Stimulated activated effector memory CD8-positive, alpha-beta T cell treated with anti-CD3 and anti-CD28 coated beads, Interleukin-12 subunit alpha, Interleukin-12 subunit beta, amount 100 ng/mL, for 72 hours (primary cell): ENCODE results near the gene CPLX1.

Experiments
- ATAC-seq: fragments of 150-1000 bp; cut with Tn5 transposase; 2 replicates; pipeline ENCODE4 v1.10.0; 2021
- DNase-seq, 2 donors: peaks; one replicate each; pipeline ENCODE4 v3.0.0; 2021 to 2022; ENCODE audit warnings: low spot score in 2 of 2
- H3K27ac Mint-ChIP-seq: one replicate; pipeline ENCODE4 v1.8.0; 2022; ENCODE audit warnings: mild to moderate bottlenecking, mixed read lengths
- H3K36me3 Mint-ChIP-seq: one replicate; pipeline ENCODE4 v1.8.0; 2022; ENCODE audit warnings: mild to moderate bottlenecking, mixed read lengths
- H3K4me1 Mint-ChIP-seq: one replicate; pipeline ENCODE4 v1.8.0; 2022; ENCODE audit warnings: mixed read lengths
- H3K4me3 Mint-ChIP-seq: one replicate; pipeline ENCODE4 v1.8.0; 2022; ENCODE audit warnings: mild to moderate bottlenecking, mixed read lengths
- H3K9me3 Mint-ChIP-seq: one replicate; pipeline ENCODE4 v1.8.0; 2022; ENCODE audit warnings: mixed read lengths

Gene CPLX1

DNA sequence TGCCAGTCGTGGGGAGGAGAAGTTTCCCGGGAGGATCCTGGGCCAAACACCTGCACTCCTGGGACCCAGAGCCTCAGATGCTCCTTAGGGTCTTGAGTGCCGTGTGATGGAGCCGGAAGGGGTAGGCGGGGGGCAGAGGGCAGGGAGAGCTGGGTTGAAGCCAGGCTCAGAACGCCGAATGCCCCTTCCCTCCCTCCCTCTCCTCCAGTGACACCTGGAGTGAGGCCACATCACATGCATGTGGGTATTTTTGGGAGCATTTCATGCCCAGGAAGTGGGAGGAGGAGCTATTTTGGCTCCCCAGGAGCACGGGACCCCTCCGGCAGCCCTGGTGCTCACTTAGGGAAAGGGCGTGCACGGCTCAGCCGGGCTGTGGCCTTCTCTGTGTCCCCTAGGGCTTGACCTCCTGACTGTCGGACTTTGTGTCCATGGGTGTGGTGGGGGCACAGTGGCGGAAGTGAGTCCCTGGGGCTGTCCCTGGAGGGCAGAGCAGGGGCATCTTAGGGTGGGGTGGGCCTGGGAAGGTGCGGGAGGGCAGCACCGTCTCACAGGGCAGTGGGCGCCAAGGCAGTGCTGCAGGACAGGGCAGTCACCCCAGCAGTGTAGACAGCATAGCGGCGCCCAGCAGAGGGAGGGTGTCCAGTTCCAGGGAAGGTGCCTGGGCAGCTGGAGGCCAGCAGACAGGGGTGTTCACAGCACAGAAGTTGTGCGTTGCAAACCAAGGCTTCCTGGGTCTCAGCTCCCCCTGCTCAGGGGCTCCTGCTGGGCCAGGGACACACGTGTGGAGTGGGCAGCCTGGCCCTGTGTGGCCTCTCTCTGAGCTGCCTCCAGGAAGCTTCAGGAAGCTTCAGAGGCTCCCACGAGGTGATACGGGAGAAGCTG, 4.9 kb upstream of the CPLX1 start:
- peaks cover 13% of the 10 kb centered on the region for H3K36me3 Mint-ChIP-seq
- no peak for ATAC-seq
- no peak overlapping the region for H3K4me3 Mint-ChIP-seq
- no peak for DNase-seq
- H3K9me3 Mint-ChIP-seq, result no peaks in the 10 kb centered on the region
- H3K27ac Mint-ChIP-seq, result no peak overlapping the region
- H3K4me1 Mint-ChIP-seq, result peaks cover 11% of the 10 kb centered on the region

DNA sequence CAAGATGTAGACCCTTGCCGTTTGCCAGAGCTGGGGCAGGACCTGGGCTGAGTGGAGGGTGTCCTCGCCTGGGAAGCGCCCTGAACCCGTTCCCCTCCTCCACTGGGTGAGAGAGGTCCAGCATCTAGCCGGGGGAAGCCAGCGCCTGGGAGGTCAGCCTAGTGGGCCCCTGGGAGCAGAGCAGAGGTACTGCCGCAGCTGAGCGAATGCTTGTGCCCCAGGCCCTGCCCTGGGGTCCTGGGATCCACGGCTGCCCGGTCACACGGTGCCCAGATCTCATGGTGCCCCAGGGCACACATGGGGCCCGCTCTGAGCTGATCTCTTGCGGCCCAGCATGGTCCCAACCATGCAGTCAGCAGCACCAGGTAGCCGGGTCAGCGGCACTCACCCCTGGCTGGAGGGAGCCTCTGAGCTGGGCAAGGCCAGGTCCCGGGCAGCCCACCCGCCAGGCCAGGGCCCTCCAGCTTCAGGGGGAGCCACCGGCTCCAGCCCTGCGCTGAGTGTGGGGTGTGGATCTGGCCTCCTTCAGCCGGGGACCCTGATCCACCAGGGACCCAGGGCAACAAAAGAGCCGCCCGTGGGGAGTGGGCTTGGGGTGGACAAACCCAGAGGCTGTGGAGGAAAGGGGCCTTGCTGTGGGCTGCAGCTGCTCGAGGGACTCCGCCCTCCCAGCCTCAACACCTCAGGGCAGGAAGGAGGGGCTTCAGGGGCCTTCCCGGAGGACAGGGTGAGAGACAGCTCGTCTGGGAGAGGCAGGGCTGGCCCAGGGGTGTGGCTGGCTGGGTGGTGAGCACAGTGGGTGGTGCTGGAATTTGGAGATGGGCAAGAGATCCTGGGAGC, 4.1 kb upstream of the CPLX1 start:
- Mint-ChIP-seq H3K27ac (no peak overlapping the region), H3K9me3 (no peaks in the 10 kb centered on the region), H3K4me1 (peaks cover 12% of the 10 kb centered on the region), H3K4me3 (no peak overlapping the region), H3K36me3 (peaks cover 13% of the 10 kb centered on the region)
- DNase-seq, result no peak
- ATAC-seq, result no peak

DNA sequence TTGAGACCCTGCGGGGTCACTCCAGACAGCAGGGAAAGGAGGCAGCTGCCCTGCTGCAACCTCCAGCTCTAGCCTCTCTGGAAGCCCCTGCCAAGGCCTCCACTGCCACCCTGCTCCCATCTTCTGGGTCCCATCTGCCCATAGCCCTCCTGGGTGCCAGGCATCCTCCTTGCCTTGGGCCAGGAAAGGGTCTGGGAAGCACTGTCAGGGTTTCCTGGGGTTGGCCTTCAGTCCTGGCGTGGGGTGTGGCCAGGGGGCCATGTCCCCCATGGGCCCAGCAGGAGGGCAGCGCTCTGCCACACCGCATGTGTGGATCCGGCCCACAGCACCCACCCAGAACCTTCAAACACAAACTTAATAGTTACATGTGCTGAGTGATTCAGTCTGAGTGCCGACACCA, 3.4 kb upstream of the CPLX1 start:
- Mint-ChIP-seq H3K27ac (no peak overlapping the region), H3K4me1 (peaks cover 19% of the 10 kb centered on the region)

DNA sequence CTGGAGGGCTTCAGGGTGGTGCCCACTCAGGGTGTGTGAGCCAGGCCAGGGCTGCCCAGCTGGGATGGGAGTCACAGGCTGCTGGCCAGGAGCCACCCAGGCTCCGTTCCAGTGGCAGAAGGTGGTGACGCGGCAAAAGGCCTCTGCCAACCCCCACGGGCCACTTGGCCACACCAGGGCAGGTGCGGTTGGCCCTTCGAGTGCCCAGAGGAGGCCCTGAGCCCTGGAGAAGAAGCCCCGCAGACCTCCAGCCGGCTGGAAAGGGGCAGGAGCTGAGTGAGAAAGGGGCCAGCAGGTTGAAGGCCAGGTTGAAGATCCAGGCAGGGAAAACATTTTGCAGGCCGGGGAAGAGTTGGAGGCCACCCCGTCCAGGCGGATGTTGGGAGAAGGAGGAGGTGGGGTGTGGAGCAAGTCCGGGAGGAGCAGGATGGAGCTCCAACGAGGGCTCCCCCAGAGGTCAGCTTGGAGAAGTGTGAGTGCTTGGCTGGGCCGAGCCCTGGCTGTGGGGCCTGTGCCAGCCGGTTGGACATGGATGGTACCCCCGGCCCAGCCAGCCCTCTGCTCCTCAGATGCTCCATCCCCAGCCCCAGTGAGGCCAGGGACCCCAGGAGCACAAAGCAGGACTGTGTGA, 2.8 kb upstream of the CPLX1 start:
- no peak overlapping the region for H3K4me3 Mint-ChIP-seq
- ATAC-seq (no peak), DNase-seq (no peak)
- peaks cover 13% of the 10 kb centered on the region for H3K36me3 Mint-ChIP-seq
- H3K9me3 Mint-ChIP-seq, result no peaks in the 10 kb centered on the region
- H3K4me1 Mint-ChIP-seq, result peaks cover 19% of the 10 kb centered on the region
- H3K27ac Mint-ChIP-seq, result no peak overlapping the region

More for the DNA sequence above, 3.4 kb upstream of the CPLX1 start:
- Mint-ChIP-seq H3K36me3 (peaks cover 13% of the 10 kb centered on the region), H3K9me3 (no peaks in the 10 kb centered on the region), H3K4me3 (no peak overlapping the region)
- no peak for DNase-seq
- ATAC-seq, result no peak

DNA sequence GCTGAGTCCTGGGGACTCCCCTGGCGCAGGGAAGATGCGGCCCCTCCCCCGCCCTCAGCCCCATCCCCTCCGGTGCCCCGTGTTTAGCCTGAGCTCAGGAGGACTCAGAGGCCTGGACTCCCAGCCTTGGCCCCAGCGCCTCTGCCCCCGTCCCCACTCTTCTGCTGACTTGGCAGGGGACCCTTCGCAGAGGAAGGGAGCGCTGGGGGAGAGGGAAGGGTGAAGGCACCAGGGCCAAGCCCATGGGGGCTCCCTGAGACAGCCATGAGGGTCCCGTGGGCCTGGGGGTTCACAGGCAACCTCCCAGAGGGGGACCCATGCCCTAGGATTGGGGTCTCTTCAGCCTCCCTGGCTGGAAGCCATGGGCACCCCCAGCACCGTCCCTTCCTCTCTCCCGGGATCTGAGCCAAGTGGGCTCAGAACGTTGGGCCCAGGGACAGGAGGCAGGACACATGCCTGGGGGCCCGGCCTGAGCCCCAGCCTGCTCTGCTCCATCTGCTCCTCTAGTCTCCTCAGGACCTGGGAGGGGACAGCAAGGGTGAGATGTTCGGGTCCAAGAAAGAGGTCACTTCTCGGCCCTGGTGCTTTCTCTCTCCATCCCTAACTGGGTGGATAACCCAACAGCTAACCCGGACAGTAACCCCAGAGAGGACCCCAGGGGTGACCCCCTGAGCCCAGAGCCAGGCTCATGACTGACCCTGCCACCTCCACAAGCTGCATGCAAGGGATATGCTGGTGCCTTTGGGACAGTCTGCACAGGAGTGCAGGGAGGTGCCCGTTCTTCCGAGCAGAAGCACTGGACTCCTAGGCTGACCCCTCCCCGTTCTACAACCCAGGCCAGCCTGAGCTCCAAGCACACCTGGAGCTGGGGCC, 1.5 kb upstream of the CPLX1 start:
- no peak for DNase-seq
- Mint-ChIP-seq H3K27ac (no peak overlapping the region), H3K4me1 (peaks cover 8% of the 10 kb centered on the region), H3K36me3 (peaks cover 13% of the 10 kb centered on the region), H3K9me3 (no peaks in the 10 kb centered on the region), H3K4me3 (peak overlapping the region; percentile 2)
- no peak for ATAC-seq

DNA sequence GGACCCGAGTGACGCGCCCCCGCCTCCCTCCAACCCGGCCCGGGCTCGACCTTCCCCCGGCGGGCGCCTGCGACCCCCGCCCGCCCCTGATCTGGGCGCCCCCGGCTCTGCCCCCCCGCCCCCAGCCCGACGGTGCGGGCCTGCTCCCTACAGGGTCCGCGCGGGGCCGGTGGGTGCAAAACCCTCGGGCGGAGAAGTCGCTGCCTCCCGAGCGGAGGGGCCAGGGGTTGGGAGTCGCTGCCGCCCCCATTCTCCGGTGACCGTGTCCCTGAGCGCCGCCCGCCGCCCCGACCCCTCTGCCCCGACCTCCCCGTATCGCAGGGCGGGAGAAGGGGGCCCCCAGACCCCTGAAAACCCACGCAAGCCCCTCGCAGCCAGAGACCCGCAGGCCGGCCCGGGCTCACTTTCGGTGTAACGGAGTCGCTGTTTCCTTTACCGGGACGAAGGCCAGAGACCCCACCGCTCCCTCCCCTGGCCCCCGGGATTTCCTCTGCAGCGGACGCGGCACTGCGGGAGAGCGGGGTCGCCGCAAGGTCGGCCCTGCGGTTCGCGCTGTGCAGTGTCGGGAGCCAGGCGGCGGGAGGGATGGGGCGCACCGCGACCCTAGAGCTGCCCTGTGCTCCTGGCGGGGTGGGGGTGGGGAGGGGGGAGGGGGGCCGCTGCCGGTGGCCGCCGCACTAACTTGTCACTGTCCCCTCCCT, 729 bp upstream of the CPLX1 start:
- ATAC-seq, result no peak
- H3K4me3 Mint-ChIP-seq, result peak overlapping the region; percentile 2
- H3K27ac Mint-ChIP-seq, result no peak overlapping the region
- peaks cover 13% of the 10 kb centered on the region for H3K36me3 Mint-ChIP-seq
- no peak for DNase-seq
- H3K4me1 Mint-ChIP-seq, result peaks cover 15% of the 10 kb centered on the region
- H3K9me3 Mint-ChIP-seq, result no peaks in the 10 kb centered on the region

DNA sequence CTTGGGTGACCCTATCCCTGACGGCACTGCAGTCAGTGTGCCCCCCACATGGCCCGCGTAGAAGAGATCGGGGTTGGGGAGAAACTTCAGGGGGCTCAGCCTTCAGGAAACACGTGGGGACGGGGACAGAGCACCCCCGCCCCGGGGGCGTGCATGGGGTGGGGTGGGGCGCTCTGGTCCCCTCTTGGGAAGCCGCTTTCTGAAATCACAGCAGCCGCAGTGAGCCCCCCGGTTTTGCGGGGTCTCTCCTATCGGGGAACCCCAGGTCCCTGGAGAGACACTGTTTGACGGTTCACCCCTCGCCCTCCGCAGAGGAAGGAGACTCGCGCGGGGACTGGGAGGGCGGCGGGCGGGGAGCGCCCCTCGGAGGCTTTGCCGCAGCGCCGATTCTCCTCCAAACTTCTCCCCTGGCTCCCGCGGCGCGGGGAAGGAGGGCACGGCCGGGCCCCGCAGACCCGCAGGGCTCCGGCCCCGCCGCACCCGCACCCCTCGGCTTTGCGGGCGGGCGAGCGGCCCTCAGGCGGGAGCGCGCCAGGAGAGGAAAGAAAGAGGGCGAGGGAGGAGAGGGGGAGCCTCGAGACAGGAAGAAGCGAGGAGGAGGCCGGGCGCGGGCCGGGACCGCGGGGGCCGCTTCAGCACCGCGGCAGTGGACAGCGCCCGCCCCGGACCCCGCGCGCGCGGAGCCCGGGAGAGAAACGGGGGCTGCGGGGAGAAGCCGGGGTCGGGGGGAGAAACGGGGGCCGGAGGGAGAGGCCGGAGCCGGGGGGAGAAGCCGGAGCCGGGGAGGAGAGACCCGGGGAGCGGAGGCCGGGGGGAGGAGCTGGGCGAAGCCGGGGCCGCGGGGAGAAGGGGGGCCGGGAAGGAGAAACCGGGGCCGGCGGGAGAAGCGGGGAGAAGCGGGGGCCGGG, 612 bp downstream of the CPLX1 start:
- Mint-ChIP-seq H3K36me3 (peaks cover 13% of the 10 kb centered on the region), H3K4me3 (peak overlapping the region; percentile 35), H3K4me1 (peaks cover 16% of the 10 kb centered on the region), H3K9me3 (no peaks in the 10 kb centered on the region), H3K27ac (peak overlapping the region; percentile 56)
- ATAC-seq (peak; percentile 34), DNase-seq (no peak)

DNA sequence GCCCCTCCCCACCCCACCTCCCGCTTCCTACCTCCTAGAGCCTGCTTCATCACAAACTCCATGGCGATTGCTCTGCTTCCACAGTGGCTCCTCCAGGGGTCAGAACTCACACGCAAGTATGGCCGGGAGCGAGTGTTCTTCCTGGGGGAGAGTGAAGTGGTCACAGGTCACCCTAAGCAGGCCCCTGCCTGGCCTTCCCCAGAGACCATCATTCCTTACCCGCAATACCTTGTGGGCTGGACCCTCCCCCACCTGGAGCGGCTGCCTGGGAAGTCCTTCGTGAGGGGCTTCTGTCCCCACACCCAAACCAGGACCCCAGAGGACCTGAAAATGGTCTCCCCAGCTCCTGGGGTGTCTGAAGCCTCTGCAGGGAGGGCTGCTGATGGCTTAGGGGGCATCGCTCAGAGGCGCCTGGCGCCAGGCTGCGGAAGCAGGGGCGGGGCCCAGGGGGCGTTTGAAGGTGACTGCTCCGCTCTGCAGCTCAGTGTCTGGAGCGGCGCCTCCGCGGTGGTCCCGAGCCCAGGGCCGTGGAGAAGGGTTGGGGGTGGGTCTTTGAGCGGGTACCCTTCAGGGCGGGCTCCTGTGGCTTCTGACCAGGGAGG, 1.4 kb downstream of the CPLX1 start:
- H3K4me3 Mint-ChIP-seq, result peak overlapping the region; percentile 35
- H3K36me3 Mint-ChIP-seq, result peaks cover 13% of the 10 kb centered on the region
- no peaks in the 10 kb centered on the region for H3K9me3 Mint-ChIP-seq
- peak overlapping the region; percentile 56 for H3K27ac Mint-ChIP-seq
- no peak for ATAC-seq
- DNase-seq, result no peak
- H3K4me1 Mint-ChIP-seq, result peaks cover 16% of the 10 kb centered on the region

DNA sequence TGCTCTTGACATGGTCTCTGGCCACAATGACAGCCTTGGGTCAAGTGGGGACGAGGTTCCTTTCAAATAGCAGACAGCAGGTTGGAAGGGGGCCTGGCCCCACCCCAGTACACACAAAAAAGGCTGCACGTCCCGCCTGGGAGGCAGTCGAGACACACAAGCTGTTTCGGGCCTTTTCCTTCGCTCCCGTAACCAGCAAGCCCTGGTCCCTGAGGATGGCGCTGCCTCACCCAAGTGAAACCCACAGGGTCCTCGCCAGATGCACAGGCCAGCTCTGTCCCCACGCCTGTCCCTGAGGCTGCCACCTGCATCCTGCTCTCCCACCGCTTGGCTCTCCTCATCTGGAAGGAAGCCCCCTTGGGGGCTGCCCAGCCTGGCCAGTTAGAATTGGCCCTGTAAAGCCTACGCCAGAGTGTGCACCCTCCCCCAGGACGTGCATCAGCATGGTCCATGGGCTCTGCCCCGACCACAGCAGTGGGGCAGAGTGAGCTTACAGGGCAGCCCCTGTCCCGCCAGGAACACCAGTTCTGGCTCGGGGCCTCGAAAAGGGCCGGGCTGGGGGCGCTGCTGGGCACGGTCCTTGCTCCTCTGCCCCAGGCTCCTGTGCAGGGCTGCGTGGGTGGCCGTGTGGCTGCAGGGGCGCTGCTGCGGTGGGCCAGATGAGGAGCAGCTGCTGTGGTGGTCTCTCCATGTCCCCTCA, 2.0 kb downstream of the CPLX1 start:
- ATAC-seq, result no peak
- H3K27ac Mint-ChIP-seq, result no peak overlapping the region
- peaks cover 13% of the 10 kb centered on the region for H3K36me3 Mint-ChIP-seq
- no peaks in the 10 kb centered on the region for H3K9me3 Mint-ChIP-seq
- H3K4me1 Mint-ChIP-seq, result peaks cover 16% of the 10 kb centered on the region
- DNase-seq, result no peak
- H3K4me3 Mint-ChIP-seq, result no peak overlapping the region

DNA sequence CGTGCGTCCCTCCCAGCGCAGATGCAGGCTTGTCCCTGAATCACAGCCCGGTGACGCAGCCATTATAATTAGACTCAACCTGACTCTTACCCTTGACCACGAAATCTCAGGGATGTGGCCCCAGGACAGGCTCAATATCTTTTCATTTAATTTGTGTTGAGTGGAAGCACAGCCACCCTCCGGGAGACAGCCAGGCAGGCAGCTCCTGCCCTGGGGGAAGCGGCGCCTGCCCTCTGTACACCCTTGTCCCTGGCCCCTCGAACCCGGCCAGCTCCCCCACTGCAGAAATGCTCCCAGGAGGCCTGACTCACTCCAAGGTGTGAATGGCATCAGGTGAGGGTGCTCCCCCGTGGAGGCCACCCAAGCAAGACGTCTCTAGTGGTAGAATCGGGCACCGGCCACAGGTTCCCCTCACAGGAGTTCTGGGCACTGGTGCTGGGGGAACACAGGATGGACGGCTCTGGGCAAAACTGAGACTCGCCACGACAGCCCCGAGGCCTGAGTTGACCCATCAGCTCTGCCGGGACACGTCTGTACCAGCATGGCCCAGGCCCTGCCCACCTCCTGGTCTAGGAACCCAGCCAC, 2.7 kb downstream of the CPLX1 start:
- Mint-ChIP-seq H3K9me3 (no peaks in the 10 kb centered on the region), H3K4me1 (peaks cover 16% of the 10 kb centered on the region), H3K27ac (no peak overlapping the region), H3K36me3 (peaks cover 13% of the 10 kb centered on the region), H3K4me3 (no peak overlapping the region)
- ATAC-seq (no peak), DNase-seq (no peak)

DNA sequence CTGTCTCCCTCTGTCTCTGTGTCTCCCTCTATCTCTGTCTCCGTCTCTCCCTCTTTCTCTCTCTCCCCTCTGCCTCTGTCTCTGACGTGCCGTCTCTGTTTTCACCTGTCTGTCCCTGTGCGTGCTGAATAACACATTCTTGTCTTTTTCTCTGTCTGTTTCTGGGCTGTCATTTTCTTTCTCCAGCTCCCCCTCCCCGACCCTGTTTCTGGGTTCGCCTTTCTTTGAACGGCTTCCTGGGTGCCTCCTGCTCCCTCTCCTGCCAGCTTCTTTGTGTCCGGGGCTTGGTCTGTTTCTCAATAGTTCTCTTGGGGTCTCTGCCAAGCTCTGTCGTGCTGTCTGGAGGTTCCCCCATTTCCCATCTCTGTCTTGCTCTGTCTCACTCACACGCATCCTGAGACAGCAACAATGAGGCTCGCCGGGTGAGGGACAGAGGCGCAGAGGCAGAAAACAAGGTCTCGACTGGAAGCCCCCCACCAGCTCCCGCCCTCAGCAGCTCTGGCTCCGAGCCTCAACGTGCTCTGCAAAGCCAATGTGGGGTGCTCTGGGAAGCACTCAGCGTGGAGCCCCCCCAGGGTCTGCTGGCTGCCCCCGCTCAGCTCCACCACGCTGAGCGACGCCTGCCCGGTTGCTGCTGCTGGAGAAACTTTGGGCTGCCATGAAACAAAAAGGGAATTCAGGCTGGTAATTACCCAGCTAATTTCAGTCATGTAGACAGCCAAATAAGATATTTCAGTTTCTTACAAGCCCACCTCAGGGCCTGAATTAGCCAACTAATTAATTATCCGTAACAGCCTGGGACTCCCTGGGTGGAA, 3.4 kb downstream of the CPLX1 start:
- H3K27ac Mint-ChIP-seq, result no peak overlapping the region
- DNase-seq (no peak), ATAC-seq (no peak)
- H3K9me3 Mint-ChIP-seq, result no peaks in the 10 kb centered on the region
- no peak overlapping the region for H3K4me3 Mint-ChIP-seq
- H3K4me1 Mint-ChIP-seq, result peaks cover 16% of the 10 kb centered on the region
- H3K36me3 Mint-ChIP-seq, result peaks cover 12% of the 10 kb centered on the region

DNA sequence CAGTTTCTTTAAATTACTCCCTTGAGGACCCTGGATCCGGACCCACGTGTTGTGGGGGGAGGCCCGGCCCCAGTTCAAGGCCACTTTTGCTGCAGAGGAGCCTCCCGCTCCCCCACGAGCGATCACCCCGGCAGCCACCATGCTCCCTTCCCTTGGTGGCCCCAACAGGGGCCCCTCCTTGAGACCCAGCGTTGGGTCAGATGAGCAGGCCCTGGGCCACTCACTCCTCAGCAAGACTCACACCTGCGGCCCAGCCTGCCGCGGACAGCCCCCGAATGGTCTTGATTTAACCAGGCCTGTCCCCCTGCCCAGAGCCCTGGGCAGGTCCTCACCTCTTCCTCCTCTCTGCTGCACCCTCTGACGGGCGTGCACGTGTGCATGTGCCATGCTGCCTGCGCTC, 4.3 kb downstream of the CPLX1 start:
- H3K4me1 Mint-ChIP-seq, result peaks cover 16% of the 10 kb centered on the region
- H3K4me3 Mint-ChIP-seq, result no peak overlapping the region
- H3K27ac Mint-ChIP-seq, result no peak overlapping the region
- ATAC-seq, result no peak
- no peak for DNase-seq
- H3K36me3 Mint-ChIP-seq, result peaks cover 3% of the 10 kb centered on the region
- H3K9me3 Mint-ChIP-seq, result no peaks in the 10 kb centered on the region
